ENCODE data around the gene SAP25. TPM values are rescaled to one million over a fixed set of nuclear protein-coding genes. Genes with fewer than 3 reads are reported as not detected.

Gene SAP25
- total RNA-seq, 6 experiments from 2014 or later = 0.40 to 0.87 (median 0.55) TPM; not detected in 3

DNA sequence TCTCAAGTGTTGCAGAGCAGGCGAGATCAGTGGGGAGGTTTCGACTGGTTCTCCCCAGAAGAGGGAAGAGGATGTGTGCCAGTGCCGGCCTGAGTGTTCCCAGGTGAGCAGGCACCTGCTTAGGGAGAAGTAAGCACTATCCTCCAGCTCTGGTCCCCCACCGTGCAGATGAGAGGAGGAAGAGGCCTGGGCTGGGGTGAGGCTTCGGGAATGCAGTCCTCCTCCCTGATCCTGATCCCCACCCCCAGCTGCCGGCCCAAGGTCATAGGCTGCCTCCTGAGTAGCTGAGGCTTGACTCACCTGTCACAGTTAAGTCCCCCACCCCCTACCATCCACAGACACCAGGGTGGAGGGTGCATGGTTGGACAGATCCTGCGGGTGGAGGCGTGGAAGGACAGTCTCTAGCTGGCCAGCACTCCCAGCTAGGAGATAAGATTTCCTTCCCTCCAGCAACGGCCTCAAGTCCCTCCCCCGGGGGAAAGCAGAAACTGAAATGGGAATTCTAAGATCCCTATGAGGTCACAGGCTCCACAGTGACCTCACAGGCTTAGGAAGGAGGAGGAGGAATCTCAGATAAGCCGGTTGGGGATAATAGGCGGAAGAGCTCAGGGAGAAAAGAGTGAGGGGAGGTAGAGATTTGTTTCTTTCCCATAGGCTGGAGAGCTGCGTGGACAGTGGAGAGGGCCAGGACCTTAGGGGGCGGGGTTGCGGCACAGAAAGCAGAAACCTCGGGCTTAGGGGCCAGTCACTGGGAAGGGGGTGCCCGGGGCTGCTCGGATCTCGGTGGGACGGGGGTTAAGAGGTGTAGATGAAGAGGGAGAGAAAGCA lies 11.2 kb upstream of the SAP25 start:
- Mint-ChIP-seq H3K4me3 (peak overlapping the region; percentile 95), H3K36me3 (ENCODE audit: low read depth) (peaks cover 6% of the 10 kb centered on the region)

DNA sequence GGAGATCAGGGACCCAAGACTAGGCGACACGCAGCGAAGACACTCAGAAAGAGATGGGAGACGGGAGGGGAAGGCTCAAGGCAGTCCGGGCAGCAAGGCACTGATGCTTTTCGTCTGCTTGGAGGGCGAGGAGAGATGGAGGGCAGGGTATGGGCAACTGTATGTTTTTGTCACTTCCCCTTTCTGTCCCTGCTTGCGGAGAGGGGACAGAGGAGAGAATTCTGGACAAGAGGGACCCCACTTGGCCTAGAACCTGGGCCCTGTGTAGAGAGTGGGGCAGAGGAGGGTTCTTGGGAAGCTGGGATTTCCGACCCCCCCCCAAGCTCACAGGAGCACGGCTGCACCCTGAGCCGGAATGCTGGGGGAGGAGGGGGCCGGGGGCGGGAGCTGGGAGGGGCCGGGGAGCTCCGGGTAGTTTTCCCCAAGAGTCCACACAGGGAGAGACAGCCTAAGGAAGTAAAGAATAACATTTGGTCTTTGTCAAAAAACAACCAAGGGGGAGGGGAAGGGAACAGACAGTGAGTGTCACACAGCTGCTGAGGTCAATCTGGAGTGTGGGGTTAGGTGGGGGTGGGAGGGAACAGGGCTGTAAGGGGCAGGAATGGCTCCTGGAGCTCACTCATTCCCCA lies 10.5 kb upstream of the SAP25 start:
- TF ChIP-seq, protein P1, sequence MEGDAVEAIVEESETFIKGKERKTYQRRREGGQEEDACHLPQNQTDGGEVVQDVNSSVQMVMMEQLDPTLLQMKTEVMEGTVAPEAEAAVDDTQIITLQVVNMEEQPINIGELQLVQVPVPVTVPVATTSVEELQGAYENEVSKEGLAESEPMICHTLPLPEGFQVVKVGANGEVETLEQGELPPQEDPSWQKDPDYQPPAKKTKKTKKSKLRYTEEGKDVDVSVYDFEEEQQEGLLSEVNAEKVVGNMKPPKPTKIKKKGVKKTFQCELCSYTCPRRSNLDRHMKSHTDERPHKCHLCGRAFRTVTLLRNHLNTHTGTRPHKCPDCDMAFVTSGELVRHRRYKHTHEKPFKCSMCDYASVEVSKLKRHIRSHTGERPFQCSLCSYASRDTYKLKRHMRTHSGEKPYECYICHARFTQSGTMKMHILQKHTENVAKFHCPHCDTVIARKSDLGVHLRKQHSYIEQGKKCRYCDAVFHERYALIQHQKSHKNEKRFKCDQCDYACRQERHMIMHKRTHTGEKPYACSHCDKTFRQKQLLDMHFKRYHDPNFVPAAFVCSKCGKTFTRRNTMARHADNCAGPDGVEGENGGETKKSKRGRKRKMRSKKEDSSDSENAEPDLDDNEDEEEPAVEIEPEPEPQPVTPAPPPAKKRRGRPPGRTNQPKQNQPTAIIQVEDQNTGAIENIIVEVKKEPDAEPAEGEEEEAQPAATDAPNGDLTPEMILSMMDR (IDR thresholded peaks at IDR 0.05) = no peak
- Mint-ChIP-seq H3K4me1 (ENCODE audit: low read depth) (peaks cover 30% of the 10 kb centered on the region), H3K27me3 (ENCODE audit: insufficient read depth) (peaks cover 3% of the 10 kb centered on the region), H3K36me3 (ENCODE audit: low read depth) (peaks cover 10% of the 10 kb centered on the region), H3K4me3 (peak overlapping the region; percentile 95), H3K9me3 (no peaks in the 10 kb centered on the region), H3K27ac (peak overlapping the region; percentile 87)
- no peak for DNase-seq

More for the DNA sequence above, 11.2 kb upstream of the SAP25 start:
- Mint-ChIP-seq H3K9me3 (no peaks in the 10 kb centered on the region), H3K27me3 (ENCODE audit: insufficient read depth) (peaks cover 3% of the 10 kb centered on the region), H3K27ac (peak overlapping the region; percentile 87), H3K4me1 (ENCODE audit: low read depth) (peaks cover 30% of the 10 kb centered on the region)
- TF ChIP-seq, protein P1 (IDR thresholded peaks at IDR 0.05) = no peak
- peak; percentile 74 for DNase-seq

DNA sequence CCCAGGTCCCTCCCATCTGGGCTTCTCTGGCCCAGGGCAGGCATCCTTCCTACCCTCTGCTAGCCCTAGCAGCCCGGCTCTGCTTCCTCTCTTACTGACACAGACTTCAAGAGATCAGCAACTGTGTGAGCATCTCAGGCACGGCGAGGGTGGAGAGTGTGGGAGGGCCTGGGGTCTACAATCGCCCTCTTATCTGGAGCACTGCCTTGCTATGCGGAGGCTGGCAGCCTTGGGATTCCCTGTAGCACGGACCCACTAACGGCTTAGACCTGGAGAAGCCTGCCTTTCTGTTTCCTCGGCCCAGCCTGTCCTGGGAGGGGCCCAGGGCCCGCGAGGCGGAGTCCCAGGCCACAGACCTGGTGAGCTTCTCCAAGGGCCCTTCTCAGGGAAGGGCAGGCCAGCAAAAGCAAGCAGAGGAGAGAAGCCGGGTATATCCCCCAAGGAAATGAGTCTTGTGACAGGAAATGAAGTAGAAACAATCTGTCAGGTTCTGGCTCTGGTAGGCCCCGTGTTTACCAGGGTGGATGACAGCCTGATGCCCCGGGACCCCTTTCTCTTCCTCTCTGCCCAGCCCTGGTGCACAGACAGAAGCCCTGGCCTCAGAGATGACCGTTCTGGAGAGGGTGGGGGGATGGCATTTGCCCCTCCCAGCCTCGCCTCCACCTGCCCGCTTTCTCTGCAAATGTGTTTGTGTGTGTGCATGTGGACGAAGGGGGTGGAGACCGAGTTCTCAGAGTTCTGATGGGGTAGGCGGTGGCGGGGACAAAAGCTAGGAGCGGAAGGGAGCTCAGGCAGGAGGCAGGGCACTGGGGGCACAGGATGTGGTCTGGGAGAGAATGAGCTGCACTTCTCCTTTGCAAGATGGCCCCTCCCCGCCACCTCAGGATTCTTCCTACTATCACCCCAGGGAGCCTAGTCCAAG lies 9.7 kb upstream of the SAP25 start:
- TF ChIP-seq, protein P1 (IDR thresholded peaks at IDR 0.05) = no peak
- Mint-ChIP-seq H3K27ac (peak overlapping the region; percentile 87), H3K36me3 (ENCODE audit: low read depth) (peaks cover 10% of the 10 kb centered on the region), H3K4me1 (ENCODE audit: low read depth) (peaks cover 30% of the 10 kb centered on the region), H3K27me3 (ENCODE audit: insufficient read depth) (peaks cover 3% of the 10 kb centered on the region), H3K4me3 (peak overlapping the region; percentile 95), H3K9me3 (no peaks in the 10 kb centered on the region)
- DNase-seq = no peak

DNA sequence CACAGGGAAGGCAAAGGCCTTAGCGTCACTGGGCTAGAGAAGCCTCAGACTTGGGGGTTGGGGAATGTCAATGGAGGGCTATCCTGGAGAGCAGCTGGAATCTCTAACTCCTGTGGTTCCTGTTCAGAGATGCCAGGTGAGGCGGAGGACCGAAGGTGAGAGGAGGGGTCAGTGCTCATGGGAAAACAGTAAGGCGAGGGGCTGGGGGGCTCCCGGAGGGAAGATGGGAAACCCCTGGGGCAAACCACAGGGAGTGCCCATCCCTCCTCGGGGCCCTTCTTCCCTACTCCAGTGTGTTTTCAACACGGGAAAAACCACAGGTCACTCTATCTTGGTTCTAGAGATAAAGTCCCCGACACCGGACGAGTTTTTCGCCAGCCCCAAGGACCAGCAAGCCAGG lies 8.9 kb upstream of the SAP25 start:
- no peaks in the 10 kb centered on the region for H3K9me3 Mint-ChIP-seq
- no peak overlapping the region; the same call in 1 of the 2 replicates for H3K27ac Mint-ChIP-seq
- no peak for DNase-seq
- peaks cover 10% of the 10 kb centered on the region for H3K36me3 Mint-ChIP-seq (ENCODE audit: low read depth)
- no peak overlapping the region for H3K4me3 Mint-ChIP-seq
- peaks cover 26% of the 10 kb centered on the region for H3K4me1 Mint-ChIP-seq (ENCODE audit: low read depth)
- TF ChIP-seq, protein P1 (IDR thresholded peaks at IDR 0.05) = no peak
- peaks cover 3% of the 10 kb centered on the region for H3K27me3 Mint-ChIP-seq (ENCODE audit: insufficient read depth)

DNA sequence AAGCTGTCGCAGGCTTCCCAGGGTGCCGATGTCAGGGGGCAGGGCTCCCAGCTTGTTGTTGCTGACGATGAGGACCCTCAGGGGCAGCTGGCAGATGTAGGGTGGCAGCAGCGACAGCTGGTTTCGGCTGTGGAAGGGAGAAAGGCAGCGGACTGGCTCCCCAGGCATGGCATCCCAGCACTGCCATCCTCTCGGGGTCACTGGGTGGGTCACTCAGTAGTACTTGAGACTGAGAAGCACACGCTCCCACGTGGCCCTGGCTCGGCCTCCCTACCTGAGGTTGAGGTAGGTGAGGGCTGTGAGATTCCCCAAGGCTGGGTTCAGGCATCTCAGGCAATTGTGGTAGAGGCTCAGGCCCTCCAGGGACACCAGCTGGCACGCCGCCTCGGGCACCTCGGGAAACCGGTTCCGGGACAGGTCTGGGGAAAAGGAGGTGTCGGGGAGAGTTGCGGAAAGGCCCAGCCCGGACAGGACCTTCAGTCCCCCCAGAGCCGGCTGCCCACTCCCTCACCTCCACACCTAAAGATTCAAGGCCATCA lies 8.4 kb upstream of the SAP25 start:
- Mint-ChIP-seq H3K9me3 (no peaks in the 10 kb centered on the region), H3K4me3 (no peak overlapping the region), H3K27ac (no peak overlapping the region; the same call in 1 of the 2 replicates), H3K4me1 (ENCODE audit: low read depth) (peaks cover 26% of the 10 kb centered on the region), H3K36me3 (ENCODE audit: low read depth) (peaks cover 10% of the 10 kb centered on the region), H3K27me3 (ENCODE audit: insufficient read depth) (peaks cover 3% of the 10 kb centered on the region)
- no peak for DNase-seq
- TF ChIP-seq, protein P1 (IDR thresholded peaks at IDR 0.05) = no peak
